HG03039 (cell line): ENCODE measurements around the gene TNFRSF21.

Experiments used
- ATAC-seq: cut with Tn5 transposase; IDR thresholded peaks from one replicate; pipeline ENCODE4 v1.9.1; 2021; ENCODE audit warnings: mild to moderate bottlenecking, moderate library complexity; ENCODE audit not compliant: unreplicated experiment

The TNFRSF21 gene

GRCh38 chr6:47181681-47182080, 128.0 kb downstream of the TNFRSF21 start:
- ATAC-seq: no peak
